ENCODE results near the gene RPUSD4. TPM values are rescaled to one million over a fixed set of nuclear protein-coding genes. Genes with fewer than 3 reads are reported as not detected.

Gene RPUSD4
- total RNA-seq, 2 donors from 2014 or later = 33.8 to 50.8 TPM

Other genes starting within 250 kb of the RPUSD4 start
- 1 to 10 TPM; 1.8 to 2.6 TPM for gene CDON, start 148.8 kb downstream of the RPUSD4 start, total RNA-seq
- gene FAM118B, start 132 bp upstream of the RPUSD4 start, total RNA-seq = 10 to 100 TPM in 1 of 2 donors, 1 to 10 TPM in 1; 6.5 to 12.5 TPM
- 100 to 1,000 TPM in 1 of 2 donors, 10 to 100 TPM in 1; 92.5 to 142 TPM for gene SRPRA, start 57.2 kb upstream of the RPUSD4 start, total RNA-seq
- gene FOXRED1, start 57.5 kb upstream of the RPUSD4 start, total RNA-seq = 10 to 100 TPM; 34.6 to 47.1 TPM
- 10 to 100 TPM; 11.1 to 12.0 TPM for gene TIRAP, start 71.4 kb upstream of the RPUSD4 start, total RNA-seq
- gene DCPS, start 92.4 kb upstream of the RPUSD4 start, total RNA-seq = 10 to 100 TPM; 28.1 to 47.5 TPM
- 10 to 100 TPM; 10.0 to 16.2 TPM for gene ST3GAL4, start 144.0 kb upstream of the RPUSD4 start, total RNA-seq

Measured in activated T-helper 17 cell treated with anti-CD3 and anti-CD28 coated beads, Interleukin-2, amount 50 U/mL, for 72 hours (primary cell).